Upper lobe of right lung (tissue), 1 donor: ENCODE data around the gene PDLIM1. TPM values are rescaled to one million over a fixed set of nuclear protein-coding genes. Genes with fewer than 3 reads are reported as not detected.

Experiments used
- ATAC-seq: fragments of 200-7000 bp; cut with Tn5 transposase; one replicate; pipeline ENCODE4 v1.9.1; 2020; ENCODE audit warnings: mild to moderate bottlenecking, moderate library complexity
- DNase-seq: peaks from one replicate; pipeline ENCODE4 v3.0.0-alpha.2; 2020
- H3K27ac ChIP-seq: fragments of 200-600 bp; one replicate; pipeline ENCODE4 v1.8.0; 2022
- H3K27me3 ChIP-seq: fragments of 200-600 bp; one replicate; pipeline ENCODE4 v1.8.0; 2022; ENCODE audit warnings: mild to moderate bottlenecking
- H3K36me3 ChIP-seq: fragments of 200-600 bp; one replicate; pipeline ENCODE4 v1.8.0; 2022
- H3K4me1 ChIP-seq: fragments of 200-600 bp; one replicate; pipeline ENCODE4 v1.8.0; 2022
- H3K4me3 ChIP-seq: fragments of 200-600 bp; one replicate; pipeline ENCODE4 v1.8.0; 2022; ENCODE audit warnings: mild to moderate bottlenecking
- H3K9me3 ChIP-seq: fragments of 200-600 bp; one replicate; pipeline ENCODE4 v1.8.0; 2022
- intact Hi-C: fragments of 100-400 bp; cut with DNase I; formaldehyde crosslinking; loops from one replicate; pipeline ENCODE4 v1.11.0; 2022
- total RNA-seq: library from RNA; stranded (reverse); fragmentation: NEBNext Ultra II Directional; extraction: Animal tissue kit (Norgen Biotek cat#: 25700); gene quantifications from one replicate; pipeline ENCODE4 v1.2.1, GENCODE V29; 2021
- TF ChIP-seq, protein P1 (sequence below): fragments of 200-600 bp; IDR thresholded peaks from one replicate; pipeline ENCODE4 v1.8.0; 2022; ENCODE audit warnings: antibody characterized with exemption
- donor health status: DM: no; HTN: yes; CAD: no; lungs with severe emphysema.

Gene PDLIM1
- total RNA-seq, 1 donor from 2014 or later, result 190 TPM

- ATAC-seq, result no peak
- intact Hi-C loops, result no loop called here
- H3K27ac ChIP-seq, result no peak overlapping the region
Observed at GRCh38 chr10:95306318-95306650, 15.5 kb upstream of the PDLIM1 start.

DNA sequence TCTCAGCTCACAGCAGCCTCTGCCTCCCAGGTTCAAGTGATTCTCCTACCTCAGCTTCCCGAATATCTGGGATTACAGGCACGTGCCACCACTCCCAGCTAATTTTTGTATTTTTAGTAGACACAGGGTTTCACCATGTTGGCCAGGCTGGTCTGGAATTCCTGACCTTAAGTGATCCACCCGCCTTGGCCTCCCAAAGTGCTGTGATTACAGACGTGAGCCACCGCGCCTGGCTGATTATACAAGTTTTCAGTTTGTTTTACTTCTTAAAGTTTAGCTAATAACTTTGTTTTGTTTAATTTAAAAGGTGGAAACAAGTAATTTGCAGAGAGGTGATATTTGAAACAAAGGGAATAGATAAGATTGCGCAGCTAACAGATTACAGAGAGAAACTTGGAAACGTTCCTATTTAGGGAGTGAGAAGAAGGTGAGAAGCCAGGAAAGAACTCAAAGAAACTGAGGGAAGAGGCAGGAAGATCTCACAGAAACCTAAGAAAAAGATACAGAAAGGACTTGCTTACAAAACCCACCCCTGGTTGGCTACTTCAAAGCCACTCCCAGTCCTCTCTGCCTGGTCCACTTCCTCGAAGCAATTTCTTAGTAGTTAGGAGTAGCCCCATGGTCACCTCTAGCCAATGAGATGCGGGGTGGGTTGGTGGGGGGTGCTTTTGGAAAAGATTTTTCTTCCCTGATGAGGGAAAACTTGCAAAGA is 15.0 kb upstream of the PDLIM1 start:
- H3K4me1 ChIP-seq, result peaks cover 13% of the 10 kb centered on the region
- no peak overlapping the region for H3K4me3 ChIP-seq
- TF ChIP-seq, protein P1, sequence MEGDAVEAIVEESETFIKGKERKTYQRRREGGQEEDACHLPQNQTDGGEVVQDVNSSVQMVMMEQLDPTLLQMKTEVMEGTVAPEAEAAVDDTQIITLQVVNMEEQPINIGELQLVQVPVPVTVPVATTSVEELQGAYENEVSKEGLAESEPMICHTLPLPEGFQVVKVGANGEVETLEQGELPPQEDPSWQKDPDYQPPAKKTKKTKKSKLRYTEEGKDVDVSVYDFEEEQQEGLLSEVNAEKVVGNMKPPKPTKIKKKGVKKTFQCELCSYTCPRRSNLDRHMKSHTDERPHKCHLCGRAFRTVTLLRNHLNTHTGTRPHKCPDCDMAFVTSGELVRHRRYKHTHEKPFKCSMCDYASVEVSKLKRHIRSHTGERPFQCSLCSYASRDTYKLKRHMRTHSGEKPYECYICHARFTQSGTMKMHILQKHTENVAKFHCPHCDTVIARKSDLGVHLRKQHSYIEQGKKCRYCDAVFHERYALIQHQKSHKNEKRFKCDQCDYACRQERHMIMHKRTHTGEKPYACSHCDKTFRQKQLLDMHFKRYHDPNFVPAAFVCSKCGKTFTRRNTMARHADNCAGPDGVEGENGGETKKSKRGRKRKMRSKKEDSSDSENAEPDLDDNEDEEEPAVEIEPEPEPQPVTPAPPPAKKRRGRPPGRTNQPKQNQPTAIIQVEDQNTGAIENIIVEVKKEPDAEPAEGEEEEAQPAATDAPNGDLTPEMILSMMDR, result no peak
- DNase-seq, result no peak
- H3K36me3 ChIP-seq, result no peaks in the 10 kb centered on the region
- intact Hi-C loops, result no loop called here
- no peak overlapping the region for H3K27ac ChIP-seq
- no peaks in the 10 kb centered on the region for H3K9me3 ChIP-seq
- ATAC-seq, result peak; percentile 35
- H3K27me3 ChIP-seq, result no peaks in the 10 kb centered on the region

More at GRCh38 chr10:95306318-95306650, 15.5 kb upstream of the PDLIM1 start:
- no peak overlapping the region for H3K4me3 ChIP-seq
- H3K27me3 ChIP-seq, result no peaks in the 10 kb centered on the region
- TF ChIP-seq, protein P1, result no peak
- no peak for DNase-seq
- no peaks in the 10 kb centered on the region for H3K36me3 ChIP-seq
- H3K9me3 ChIP-seq, result no peaks in the 10 kb centered on the region
- peaks cover 13% of the 10 kb centered on the region for H3K4me1 ChIP-seq

DNA sequence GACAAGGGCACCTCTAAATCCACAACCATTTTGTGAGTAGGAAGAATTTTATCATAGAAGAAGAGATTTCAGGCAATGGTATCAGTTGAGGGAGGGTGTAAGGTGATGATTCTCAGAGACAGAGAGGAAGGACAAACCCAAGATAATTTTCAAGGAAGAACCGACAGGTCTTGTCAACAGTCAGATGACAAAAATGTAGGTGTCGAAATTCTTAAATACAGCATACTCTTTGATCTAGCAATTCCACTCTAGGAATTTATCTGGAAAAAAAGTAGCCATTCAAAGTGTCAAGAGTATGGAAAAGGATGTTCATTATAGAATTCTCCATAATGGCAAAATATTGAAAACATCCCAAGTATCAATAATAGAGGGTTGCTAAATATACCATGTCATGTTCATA is 14.2 kb upstream of the PDLIM1 start:
- no peaks in the 10 kb centered on the region for H3K36me3 ChIP-seq
- TF ChIP-seq, protein P1, result no peak
- ATAC-seq (no peak), DNase-seq (no peak)
- H3K27ac ChIP-seq, result no peak overlapping the region
- H3K27me3 ChIP-seq, result no peaks in the 10 kb centered on the region
- H3K9me3 ChIP-seq, result no peaks in the 10 kb centered on the region
- intact Hi-C loops, result no loop called here
- no peak overlapping the region for H3K4me3 ChIP-seq
- peaks cover 8% of the 10 kb centered on the region for H3K4me1 ChIP-seq

GRCh38 chr10:95304463-95304862 is 13.7 kb upstream of the PDLIM1 start:
- no peaks in the 10 kb centered on the region for H3K9me3 ChIP-seq
- ATAC-seq (no peak), DNase-seq (no peak)
- H3K27me3 ChIP-seq, result no peaks in the 10 kb centered on the region
- TF ChIP-seq, protein P1, result no peak
- intact Hi-C loops, result no loop called here
- no peaks in the 10 kb centered on the region for H3K36me3 ChIP-seq
- H3K4me3 ChIP-seq, result no peak overlapping the region
- peaks cover 6% of the 10 kb centered on the region for H3K4me1 ChIP-seq
- H3K27ac ChIP-seq, result no peak overlapping the region

GRCh38 chr10:95303950-95304349 is 13.1 kb upstream of the PDLIM1 start:
- no peak for ATAC-seq
- H3K27ac ChIP-seq, result no peak overlapping the region
- H3K4me3 ChIP-seq, result no peak overlapping the region

More at GRCh38 chr10:95303950-95304349, 13.1 kb upstream of the PDLIM1 start:
- no peak for DNase-seq
- Histone ChIP-seq H3K4me1 (peaks cover under 1% of the 10 kb centered on the region), H3K27me3 (no peaks in the 10 kb centered on the region), H3K36me3 (no peaks in the 10 kb centered on the region), H3K9me3 (no peaks in the 10 kb centered on the region)
- TF ChIP-seq, protein P1, result no peak
- intact Hi-C loops, result no loop called here
